ENCODE results near the gene ACTRT2.

Gene ACTRT2

DNA sequence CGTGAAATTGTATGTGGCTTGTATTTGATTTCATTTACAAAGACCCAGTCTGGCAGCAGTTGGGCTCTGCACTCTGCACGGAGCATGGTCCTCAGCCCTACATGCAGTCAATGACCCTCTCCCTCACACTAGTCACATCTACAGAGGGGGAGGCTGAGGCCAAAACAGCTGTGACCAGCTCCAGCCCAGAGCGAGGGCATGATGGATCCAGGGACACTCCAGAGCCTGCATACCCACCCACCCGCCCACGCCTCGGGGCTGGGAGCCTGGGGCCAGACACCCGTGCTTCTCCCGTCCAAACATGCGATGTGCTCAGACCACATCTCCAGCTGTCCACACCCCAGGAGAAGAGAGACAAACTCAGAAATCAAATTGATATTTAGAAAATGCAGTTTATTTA is 33.8 kb downstream of the ACTRT2 start:
- DNase-seq = no peak

- DNase-seq = no peak
Measured at GRCh38 chr1:3056641-3057040, 35.4 kb downstream of the ACTRT2 start.

DNA sequence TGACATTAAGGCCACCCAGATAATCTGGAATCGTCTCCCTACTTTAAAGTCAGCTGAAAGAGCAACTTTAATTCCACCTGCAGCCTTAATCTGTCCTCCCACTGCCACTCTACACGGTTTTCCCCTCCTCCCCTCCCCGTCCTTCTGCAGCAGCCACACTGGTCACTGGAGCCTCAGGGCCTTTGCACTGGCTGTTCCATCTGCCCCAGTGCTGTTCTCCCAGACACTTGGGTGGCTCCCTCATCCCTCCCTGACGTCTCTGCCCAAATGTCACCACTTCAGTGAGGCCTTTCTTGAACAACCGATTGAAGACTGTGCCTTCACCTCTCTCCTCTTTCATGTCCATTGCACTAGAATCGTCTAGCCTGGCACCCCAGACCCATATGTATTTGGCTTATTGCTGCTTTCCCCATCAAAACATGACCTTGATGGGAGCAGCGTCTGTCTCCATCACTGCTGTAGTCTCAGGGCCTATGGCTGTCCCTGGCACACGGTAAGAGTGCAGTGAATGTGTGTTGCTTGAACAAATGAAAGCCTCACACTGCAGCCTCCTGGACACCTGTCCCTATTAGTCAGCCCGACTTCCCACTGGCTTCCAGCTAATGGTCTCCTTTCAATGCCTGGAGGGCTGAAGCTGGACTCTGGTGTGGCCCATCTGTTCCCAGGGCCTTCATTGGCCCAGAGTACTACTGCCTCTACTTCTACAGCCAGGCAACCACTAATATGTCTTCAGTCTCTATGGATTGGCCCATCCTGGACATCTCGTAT is 37.2 kb downstream of the ACTRT2 start:
- DNase-seq = no peak

GRCh38 chr1:3060127-3060526 is 38.9 kb downstream of the ACTRT2 start:
- no peak for DNase-seq

DNA sequence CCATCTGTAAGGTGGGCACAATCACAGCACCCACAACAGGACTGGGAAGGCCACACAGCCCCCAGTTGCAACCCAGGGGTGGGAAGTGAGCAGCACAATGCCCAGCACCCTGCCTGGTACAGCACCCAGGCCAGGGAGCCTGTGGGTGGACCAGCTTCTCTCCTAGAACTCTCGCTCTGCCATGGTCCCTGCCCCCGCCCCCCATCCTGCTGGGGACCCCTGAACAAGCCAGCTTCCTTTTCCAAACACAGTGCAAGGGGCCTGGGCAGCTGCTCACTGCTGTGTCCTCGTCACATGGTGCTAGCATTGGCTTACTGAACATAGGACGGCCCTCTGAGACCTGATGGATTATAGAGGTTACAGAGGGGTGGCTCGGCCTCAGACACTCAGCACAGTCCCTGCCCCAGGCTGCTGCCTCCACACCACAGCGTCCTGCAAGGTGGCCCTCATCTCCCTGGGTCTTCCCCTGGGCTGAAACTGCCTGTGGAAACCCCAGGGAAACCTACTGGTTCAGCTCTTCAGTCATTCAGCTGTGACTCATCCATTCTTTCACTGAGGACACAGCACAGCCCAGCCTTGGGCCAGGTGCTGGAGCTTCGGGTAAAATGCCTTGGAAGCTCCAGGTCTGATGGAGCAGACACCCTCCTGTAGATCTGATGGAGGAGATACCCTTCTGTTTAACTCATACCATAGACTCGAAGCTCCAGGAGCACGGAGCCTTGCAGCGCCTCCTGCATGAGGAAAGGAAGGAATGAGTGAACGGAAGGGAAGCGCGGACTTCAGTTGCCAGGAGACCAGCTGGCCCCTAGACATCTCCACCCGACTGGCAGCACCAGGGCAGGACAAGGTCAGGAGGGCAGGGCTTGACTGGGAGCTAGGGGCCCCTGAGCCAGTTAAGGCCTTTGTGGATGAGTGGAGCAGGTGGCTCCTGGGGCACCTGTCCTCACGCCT is 39.6 kb downstream of the ACTRT2 start:
- DNase-seq = no peak

DNA sequence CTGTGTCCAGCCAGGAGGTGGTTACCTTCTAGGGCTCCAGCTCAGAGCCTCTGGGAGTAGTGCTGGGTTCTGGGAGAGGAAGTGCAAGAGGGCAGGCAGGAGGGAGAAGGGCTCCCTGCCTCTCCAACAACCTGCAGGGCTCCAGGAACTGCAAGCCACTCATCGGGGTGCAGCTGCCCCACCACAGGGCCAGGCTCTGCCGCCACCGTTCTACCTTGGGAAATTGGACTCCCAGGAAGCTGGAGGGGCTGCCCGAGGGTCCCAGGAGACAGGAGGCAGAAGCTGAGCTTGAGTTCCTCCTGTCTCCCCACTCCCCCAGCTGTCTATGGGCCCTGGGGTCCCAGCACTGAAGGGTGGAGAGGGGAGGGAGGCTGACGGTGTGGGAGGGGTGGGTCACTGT is 40.3 kb downstream of the ACTRT2 start:
- no peak for DNase-seq

GRCh38 chr1:3061981-3062615 is 40.8 kb downstream of the ACTRT2 start:
- no peak for DNase-seq

DNA sequence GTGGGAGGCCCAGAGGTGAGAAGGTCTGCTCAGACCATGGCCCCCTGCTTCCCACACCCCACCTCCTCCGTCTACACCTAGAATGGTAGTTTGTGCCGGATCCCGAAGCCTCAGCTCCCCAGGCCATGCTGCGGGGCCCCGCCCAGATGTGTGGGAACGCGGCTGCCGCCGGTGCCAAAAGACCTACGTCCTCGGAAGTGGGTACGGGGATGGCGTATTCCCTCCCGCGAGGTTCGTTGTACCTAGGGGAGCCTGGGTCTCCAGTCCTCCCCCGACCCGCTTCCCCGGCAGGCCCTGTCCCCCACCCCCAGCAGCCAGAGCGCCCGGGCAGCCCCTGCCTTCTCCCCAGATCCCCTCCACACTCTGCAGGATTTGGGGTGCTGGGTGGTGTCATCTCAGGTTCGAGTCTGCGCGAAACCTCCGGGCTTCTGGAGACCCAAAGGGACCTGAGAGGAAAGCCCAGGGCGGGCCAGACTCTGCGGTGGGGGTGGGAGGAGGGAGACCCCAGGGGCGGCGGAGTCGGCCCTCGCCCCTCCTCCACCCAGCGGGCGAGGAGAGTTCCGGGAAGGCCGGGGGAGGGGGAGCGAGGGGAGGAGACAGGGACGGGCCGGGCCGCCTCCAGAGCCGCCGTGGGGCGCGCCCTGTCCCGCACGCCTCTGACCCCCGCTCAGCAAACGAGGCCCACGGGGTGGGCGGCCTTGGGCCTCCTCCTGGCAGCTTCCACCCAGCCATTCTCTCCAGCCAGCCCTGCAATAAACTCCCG is 41.5 kb downstream of the ACTRT2 start:
- DNase-seq = no peak

GRCh38 chr1:3063379-3064295 is 42.4 kb downstream of the ACTRT2 start:
- DNase-seq = no peak

GRCh38 chr1:3064296-3064850 is 43.1 kb downstream of the ACTRT2 start:
- DNase-seq = no peak

GRCh38 chr1:3064901-3065300 is 43.6 kb downstream of the ACTRT2 start:
- DNase-seq = no peak

DNA sequence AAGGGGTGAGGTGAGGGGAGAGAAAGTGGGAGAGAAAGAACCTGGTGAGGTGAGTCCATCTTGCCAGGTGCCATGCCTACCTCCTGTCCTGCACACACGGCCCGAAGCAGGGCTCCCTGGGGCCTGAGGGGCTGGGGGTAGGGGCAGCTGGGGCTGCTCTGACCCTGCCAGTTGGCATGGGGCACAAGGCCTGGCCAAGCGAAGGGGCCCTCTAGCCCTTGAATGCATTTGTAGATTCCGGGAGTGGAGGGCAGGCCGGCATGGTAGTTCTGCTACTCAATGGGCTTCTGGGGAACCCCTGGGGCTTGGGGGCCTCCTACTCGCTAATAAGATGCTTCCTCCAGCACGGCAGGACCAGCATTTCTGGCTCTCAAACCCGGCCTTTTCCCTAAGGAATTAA is 44.1 kb downstream of the ACTRT2 start:
- DNase-seq = no peak

DNA sequence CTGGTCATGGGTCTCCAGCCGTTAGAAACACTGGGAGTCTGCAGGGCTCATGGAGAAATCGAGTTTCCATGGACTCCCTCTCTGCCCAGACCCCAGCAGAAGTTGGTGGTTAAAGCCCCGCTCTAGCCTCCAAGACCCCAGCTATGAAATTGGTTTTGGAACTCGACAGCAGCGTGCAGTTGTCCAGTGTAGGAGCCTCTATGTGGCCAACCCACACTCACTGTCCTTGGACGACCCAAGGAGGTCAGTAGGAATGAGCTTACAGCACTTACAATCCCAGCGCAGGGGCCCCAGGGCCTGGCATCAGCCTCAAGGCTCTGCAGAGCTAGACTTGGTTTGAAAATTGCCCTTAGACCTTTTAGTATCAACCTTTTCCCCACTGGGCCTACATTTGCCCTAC is 44.5 kb downstream of the ACTRT2 start:
- DNase-seq = no peak

GRCh38 chr1:3066250-3066711 is 45.0 kb downstream of the ACTRT2 start:
- peak; percentile 24 for DNase-seq

- DNase-seq = no peak
Measured at GRCh38 chr1:3066826-3067225, 45.6 kb downstream of the ACTRT2 start.

DNA sequence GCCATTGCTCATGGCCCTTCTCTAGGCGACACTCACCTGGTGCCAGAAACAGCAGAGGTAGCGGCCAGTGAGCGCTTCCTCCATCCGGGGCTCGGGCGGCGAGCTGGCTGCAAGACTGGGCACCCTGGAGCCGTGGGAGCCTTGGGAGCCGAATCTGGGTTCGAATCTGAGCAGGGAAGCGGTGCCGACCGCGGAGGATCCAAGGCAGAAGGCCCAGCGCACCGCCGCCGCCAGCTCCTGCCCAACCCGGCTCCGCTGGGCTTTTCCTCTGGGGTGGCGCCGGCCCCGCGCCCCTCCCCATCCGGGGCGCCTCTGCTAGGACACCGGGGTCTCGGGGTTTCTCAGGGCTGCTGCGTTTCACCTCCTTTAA is 46.0 kb downstream of the ACTRT2 start:
- DNase-seq = no peak

DNA sequence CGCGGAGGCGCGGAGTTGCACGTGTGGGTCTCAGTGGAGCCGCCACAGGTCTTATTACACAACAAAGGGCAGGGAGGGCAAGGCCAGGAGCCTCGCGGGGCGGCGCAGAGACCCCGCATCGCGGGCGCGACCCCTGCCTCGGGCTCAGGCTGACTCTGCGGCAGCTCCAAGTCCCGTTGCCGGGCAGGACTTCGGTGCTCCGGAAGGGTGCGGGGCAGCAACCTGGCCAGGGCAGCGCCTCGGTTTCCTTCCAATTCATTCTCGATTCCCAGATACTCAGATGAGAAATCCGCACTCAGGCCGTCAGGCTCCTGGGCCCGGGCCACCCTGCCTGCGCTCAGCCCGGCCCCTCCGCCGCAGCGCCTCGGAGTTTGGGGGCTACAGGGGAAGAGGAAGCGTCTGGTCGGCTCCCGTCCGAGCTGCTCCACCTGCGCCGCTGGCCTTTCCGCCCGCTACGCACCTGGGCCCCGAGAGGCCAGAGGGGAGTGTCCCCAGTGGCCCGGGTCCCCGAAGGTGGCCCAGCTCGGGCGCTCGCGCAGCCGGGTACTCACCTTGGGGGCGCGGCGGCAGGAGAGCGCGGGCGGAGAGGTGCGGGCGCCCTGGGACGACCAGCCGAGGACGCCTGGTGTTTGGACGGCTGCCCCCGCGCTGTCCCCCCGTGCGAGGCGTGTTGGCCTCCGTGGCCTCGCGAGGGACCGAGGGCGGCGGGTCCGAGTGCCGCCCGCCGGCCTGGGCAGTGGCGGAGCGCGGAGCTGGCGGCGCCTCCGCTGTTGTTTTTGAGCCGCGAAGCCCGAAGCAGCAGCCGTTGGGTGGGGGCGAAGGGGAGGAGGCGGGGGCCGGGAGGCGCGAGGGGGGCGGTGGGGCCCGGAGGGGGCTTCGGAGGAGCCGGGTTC is 46.6 kb downstream of the ACTRT2 start:
- DNase-seq = no peak

DNA sequence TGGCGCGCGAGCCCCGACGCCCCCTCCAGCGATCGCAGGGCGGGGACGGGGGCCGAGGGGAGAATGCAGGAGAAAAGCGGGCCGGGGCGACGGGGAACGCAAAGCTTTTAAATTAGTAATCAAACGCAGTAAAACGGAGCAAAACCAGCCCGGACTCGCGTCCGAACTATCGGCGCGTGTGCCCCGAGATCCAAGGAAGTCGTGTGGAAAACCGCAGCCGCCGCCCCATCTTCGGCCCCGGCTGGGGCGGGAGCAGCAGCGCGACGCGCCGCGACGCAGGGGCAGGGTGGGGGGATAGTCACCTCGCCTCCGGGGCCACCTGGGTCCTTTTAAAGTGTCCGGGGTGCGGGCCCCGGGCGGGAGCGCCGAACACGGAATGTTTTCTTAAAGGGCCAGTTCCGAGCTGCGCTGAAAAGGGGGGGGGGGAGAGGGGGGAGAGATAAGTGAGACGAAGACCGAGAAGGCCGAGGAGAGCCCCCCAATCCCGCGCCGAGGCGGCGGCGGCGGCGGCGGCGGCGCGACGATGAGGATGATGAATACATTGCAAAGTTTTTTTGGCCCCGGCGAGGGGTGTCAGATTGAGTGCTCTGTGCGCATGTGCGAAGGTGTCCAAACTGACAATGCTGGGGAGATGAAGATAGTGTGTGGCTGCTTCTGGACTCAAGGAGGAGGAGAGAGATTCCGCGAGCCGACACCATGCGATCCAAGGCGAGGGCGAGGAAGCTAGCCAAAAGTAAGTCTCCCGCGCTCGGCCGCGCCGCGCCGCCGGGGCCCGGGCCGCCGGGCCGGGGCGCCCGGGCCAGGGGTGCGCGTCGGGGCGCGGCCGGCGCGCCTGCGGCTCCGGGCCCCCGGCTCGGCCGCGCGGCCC is 47.5 kb downstream of the ACTRT2 start, which contains the start of gene PRDM16:
TSS of gene PRDM16 (plus strand) at position 640 of the 868 bp plus-strand sequence. CDS start at position 697, 57 bp downstream.
- no peak for DNase-seq
